GM19351 (cell line): ENCODE data around the gene ZNF497.
"Not testable (repeated sequence)": the region's sequence is repeated elsewhere in the genome, so short reads cannot be mapped to it uniquely, and the experiment has no call there.

Experiments
- ATAC-seq: cut with Tn5 transposase; IDR thresholded peaks from one replicate; pipeline ENCODE4 v1.9.1; 2021; ENCODE audit warnings: mild to moderate bottlenecking, moderate library complexity; ENCODE audit not compliant: unreplicated experiment

ZNF497 gene

DNA sequence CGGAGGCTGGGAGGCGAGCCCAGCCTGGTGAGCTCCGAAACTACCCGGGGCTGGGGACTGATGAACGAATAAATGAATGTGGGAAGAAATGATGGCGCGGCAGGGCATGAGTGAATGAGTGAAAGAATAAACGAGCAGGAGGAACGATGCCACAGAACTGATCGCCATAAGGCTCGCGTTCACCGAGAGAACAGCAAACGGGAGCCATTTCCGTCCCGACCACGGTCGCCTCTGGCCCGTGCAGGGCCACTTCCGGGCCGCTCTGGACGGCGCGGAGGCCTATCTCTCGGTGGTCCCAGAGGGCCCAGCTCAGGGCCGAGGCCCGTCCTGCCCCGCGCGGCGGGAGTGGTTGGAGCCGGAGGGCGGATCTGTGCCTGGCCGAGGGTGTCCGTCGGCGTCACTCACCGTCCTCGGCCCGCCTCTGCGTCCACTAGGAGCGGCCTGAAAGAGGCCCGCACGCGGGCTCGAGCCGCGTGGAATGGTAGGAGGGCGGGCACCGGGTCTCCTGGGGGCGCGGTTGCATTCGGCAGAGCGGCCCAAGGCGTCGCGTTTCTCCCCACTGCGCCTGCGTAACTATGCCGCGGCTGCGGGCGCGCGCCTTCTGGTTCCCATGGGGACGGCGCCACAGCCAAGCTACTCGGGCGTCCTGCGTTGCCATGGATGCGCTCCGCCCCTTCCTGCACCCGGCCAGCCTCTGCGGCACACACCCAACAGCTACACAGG lies at the start of gene ZNF497:
ZNF497 (minus strand) TSS at position 480 of the 723 bp plus-strand sequence. CDS start 5,116 bp downstream, outside the sequence.
- ATAC-seq, result peak; percentile 83

DNA sequence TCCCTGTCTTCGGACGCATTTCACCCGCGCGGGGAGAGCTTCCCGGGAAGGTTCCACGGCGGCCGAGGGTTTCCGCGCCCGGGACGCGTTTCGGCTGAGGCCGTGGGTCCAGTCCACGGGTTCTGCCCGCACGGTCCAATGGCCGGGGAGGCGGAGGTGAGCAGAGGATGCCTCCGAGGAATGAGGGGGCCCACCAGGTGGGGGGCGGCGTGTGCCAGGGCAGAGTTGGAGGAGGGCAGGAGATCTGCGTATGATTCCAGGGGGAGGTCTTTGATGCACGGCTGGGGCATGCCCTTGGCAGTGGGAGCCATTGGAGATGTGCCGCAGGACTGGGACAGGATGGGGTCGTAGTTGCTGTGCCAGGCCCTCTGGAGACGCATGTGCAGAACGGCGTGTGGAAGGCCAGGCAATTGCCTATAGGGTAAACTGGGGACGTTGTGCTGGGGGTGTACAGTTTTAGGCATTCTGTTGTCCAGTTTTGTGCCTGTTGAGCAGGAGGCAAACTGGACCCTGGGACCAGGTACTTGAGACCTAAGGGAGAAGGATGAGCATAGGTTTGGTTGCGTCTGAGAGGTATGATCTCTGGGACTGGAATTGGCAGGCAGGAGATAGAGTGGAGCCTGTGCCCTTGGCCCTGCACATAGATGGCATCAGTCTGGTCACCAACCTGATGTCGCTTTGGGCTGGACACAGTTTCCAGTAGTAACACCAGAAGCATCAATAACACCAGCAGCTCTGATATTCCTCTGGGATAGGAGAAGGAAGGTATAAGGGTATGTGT lies 46.6 kb upstream of the ZNF497 start:
- ATAC-seq, result no peak

DNA sequence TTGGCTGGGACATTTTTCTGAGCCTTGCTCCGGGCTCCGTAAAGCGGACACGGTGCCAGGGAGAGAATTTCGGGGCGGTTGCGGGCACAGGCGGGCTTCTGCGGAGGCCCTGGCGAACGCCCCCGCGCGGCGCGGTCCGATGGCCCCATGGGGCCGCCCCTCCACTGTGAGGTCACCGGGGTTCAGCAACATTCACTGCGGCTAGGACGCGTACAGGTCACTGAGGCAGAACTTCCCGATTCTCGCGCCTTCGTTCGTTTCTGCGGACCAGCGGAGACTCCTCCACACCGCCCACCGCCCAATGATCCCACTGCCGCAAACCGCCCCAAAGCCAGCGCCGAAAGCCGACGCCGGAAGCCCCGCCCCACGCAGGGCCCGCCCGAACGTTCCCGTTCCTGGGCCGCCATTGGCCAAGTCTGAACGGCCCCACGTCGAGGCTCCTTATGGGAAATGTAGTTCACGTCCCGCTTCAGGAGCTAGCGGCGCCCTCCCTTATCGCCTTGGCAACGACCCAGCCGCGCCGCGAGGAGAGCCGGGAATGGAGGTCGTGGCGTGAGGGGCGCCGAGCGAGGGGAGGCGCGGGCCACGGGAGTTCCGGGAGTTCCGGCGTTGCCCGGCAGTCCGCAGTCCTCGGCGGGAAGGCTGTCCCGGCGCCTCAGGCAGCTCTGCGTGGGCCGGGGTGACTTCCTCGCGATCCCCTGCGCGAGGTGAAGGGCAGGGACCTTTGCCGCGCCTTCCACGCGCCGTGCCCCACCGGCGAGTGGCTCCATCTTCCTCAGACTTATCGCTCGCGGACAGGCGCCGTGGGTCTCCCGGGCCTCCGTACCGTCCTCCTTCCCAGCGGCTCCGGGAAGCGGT lies 45.8 kb upstream of the ZNF497 start, which contains the start of gene ZNF584:
ZNF584 (plus strand) TSS at position 498 of the 858 bp plus-strand sequence. CDS start 499 bp downstream, outside the sequence.
- ATAC-seq, result peak; percentile 88

DNA sequence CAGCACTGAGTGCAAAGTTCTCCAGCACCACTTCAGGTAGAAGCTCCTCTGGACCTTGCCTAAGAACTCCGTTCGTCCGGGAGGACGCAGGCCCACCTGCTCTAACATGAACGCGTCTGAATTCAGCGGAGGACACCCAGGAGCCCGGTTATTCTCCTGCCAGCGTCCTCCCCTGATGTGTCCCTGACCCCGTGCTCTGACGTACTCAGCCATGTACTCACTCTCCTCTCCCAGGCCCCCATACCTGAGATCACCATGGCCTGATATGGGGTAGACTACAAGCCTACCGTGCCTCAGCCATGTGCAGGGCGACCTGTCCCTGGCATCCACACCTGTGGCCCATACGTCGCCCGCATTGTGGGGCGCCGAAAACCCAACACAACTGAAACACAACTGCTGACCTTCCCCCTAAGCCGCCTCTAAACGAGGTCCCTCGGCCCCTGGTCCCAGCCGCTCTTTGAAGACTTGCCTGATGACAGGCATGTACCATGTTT lies 45.2 kb upstream of the ZNF497 start:
- ATAC-seq, result peak; percentile 9

DNA sequence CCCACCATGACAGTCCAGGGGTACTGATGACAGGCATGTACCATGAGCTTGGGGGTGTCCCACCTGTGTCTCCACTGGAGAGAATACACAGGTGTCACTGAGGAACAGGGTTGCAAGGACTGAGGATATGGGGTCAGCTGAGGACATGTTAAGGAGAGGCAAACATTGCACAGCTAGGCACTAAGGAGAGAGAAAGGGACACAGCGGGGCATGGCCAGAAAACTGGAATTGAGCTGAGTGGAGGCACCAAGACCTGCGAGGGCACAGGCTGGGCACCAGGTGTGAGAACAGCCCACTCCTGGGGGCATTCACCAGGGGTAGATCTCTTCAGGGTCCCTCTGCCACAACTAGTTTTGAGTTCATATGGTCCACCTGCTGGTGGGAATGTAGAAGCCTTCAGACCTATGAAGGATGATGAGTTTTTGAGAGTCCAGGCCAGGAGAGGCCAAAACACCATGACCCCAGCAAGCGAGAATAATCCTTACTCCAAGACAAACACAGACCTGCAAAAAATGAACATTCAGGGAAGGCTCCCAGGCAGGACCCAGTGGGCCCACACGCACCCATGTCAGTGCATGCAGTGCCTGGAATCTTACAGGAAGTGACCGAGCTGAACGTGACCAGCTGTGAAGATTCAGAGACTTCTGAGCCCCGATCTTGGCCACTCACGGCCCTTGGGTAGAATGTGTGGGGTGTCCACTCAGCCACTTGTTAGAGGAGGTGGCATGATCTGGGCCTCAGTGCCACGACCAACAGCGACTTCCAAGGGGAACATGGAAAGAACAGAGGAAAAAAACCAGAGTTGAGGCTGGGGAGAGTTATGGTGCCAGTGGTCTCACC lies 44.5 kb upstream of the ZNF497 start:
- no peak for ATAC-seq

DNA sequence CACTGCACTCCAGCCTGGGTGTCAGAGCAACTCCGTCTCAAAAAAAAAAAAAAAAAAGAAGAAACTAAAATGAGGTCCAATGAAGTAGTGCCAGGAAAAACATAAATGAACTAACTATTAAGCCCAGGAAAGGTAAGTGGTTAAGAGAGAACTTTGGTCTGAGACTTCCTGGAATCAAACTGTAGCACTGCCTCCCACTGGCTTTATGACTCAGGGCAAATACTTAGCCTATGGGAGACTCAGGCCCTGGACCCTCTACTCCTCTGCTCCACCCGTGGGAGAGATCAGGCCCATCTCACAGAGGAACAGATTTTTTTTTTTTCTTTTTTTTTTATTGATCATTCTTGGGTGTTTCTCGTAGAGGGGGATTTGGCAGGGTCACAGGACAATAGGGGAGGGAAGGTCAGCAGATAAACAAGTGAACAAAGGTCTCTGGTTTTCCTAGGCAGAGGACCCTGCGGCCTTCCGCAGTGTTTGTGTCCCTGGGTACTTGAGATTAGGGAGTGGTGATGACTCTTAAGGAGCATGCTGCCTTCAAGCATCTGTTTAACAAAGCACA lies 41.4 kb upstream of the ZNF497 start:
- ATAC-seq, result not testable (repeated sequence)

DNA sequence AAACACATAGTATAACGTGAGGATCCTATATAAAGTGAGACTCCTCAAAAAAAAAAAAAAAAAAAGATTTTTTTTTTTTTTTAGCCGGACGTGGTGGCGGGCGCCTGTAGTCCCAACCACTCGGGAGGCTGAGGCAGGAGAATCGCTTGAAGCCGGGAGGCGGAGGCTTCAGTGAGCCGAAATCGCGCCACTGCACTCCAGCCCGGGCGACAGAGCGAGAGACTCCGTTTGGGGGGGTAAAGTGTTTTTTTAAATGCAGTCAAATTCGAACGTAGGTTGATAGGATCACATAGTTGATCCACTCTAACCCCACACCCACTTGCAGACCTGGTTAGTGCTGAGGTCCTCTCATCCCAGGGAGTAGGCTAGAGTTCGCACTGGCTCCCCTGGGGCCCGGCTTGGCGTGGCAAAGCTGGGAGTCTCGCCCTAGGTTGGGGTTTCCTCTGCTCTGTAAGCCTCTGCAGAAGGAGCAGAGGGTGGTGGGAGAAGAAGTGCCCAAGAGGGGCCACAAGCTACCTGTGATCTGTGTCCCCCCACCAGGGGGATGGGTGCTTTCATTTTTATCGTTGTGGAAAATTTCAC lies 39.4 kb upstream of the ZNF497 start:
- ATAC-seq, result no peak

DNA sequence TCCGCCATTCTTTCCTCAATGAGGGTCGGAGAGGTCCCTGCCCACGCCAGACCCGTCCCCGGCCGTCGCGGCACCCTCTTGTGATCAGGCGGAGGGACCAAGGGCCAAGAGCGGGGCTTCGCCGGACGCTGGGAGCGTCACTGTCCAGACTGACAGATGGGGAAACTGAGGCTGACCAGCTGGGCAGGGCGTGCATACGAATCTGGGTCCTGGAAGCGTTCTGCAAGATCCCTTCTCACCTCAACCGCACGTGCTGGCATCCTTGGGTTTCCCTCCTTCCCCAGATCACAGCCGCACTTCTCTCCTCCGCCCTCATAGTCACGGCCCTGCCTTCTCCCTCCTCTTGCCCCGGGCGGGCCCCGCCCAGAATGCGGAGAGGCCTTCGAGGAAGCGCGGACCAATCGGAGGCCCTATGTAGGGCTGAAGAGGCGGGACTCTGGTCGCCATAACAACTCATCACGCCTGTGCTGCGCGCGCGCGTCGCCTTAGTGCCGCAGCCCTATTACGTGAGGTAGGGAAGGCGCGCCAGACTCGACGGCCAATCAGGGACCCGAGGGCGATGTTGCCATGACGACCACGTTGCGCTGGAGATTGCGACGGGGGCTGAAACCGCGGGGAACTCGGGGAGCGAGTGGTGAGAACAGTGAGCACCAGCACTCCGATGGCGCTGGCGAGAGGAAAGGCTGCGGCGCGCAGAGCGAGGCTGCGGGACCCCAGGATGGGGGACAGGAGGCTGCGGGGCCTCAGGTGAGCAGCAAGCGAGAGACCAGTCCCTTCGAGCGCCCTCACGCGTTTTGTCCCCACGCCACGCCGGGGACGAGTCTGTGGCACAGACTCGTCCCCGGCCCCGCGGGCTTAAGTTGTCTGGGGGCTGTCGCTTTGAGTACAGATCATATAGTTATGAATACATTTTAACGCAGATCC lies 38.6 kb upstream of the ZNF497 start:
- ATAC-seq, result peak; percentile 95

DNA sequence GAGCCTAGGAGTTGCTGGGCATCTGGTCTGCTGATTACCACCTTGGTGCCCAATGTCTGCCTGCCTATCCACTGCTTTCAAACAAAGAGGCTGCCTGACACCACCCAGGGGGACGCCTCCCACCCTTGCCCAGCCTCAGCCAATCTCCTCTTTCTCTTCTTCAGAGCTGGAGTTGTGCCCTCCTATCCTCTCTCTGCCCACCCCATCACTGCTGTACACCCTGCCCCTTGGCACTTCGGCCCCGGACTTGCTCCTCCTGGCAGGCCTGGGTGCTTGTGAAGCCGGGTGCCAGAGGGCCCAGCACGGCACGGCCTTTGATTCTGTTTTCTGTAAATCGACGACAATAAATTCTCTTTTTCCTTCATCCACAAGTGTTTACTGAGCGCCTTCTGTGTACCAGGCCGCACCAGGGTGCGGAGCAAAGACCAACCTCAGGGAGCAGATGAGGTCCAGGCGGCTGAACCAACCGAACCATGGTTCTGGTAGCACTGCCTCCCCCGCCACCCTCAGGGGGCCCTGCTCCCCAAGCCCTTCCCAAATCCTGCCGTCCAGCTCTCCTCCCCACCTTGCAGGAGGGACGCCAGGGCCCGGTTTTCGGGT lies 37.9 kb upstream of the ZNF497 start:
- no peak for ATAC-seq

DNA sequence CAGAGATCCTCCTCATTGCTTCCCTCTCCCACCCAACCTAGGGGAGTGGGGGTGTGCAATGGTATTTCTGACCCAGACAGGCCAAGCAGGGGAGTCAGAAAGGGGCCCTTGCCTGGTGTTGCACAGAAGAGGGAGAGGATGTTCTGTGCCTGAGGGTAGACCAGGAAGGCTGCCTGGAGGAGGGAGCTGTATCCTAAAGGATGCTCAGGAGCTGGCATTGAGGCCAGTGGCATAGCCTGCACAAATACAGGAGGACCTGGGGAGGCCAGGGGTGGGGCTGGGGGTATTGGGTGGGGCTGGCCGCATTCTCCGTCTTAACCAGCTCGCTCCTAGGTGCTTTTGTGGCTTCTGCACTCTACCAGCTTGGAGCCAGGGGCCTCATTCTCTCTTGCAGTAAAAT lies 37.4 kb upstream of the ZNF497 start:
- ATAC-seq, result no peak

DNA sequence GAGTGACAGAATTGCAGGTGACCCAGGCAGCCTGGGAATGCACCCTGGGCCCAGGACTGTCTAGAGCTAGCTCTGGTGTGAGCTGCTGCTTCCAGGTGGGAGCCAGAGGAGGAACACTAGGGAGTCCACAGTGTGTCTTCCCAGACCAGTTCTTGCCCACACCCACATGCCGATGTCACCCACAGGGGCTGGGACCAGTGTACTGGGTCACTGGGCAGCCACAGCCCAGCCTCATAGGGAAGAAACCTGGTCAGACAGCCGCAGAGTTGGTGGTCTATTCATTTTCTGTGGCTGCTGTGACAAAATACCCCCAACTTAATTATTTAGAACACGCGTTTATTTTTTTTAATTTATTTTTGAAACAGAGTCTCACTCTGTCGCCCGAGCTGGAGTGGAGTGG lies 36.0 kb upstream of the ZNF497 start:
- ATAC-seq, result no peak

DNA sequence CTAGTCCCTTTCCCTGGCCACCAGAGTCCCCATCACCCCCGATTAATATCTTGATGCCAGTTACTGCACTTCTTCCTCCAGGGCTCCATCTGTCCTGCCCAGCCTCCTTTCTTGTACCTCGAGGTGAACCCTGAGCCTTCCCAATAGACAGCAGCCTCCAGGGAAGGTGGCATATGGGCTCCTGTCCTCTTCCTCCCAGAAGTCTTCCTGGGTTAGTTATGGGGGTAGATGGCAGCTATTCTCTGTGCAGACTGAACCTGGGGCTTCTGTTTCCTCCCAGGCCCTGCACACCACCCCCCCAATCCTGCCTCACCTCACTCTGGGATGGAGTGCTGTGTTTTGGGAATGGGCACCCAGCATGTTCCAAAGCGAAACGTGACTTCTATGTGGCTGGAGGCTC lies 35.5 kb upstream of the ZNF497 start:
- no peak for ATAC-seq

DNA sequence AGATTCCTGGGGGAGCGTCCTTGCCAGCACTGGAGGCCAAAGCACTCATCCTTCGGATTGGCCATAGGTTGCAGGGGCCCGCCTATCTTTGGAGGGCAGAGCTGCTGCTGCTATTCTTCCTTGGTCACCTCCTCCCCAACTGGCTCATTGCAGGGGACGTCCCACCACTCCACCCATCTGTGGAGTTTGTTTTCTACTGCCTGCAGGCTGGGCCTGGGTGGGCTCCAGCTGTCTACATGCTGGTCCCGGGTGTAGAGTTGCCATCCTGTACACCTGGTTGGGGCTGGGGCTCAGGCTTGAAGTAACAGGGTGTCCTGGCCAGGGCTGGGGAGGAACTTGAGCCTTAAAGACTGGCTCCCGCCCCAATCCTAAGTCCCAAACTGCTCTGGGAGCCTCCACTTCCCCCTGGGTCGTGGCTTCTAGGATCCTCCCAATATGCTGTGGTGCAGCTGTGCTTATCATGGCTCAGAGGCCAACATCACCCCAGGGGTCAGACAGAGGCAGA lies 35.0 kb upstream of the ZNF497 start:
- no peak for ATAC-seq

DNA sequence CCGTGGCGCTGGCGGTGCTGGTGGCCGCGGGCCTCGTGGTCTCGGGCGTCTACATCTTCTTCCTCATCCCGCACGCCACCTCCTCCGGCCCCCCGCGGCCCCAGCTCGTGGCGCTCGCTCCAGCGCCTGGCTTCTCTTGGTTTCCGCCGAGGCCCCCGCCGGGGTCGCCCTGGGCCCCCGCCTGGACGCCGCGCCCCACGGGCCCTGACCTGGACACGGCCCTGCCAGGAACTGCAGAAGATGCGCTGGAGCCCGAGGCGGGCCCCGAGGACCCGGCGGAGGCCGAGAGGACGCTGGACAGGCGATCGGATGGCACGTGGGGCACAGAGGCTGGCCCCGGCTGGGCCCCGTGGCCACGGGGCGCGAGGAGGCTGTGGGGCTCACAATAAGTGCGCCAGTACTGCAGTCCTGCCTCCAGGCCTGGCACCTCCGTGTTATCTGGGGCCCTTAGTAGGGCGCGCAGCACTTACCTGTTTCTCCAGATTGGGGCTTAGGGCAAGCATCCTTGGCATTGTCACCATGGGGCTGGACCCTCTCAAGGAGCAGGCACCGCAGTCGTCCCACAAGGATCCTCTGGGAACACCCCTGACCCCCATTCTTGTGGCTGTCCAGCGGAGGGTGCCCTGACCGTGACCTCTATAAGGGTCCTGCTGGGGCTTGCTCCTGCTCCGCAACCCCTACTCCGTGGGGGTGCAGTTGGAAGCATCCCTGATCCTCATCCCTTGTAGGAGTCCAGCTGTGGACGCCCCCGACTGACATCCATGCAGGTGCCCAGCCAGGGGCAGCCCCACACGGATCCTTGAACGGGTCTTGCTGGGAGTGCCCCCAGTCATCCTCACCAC lies 34.4 kb upstream of the ZNF497 start:
- ATAC-seq, result no peak

DNA sequence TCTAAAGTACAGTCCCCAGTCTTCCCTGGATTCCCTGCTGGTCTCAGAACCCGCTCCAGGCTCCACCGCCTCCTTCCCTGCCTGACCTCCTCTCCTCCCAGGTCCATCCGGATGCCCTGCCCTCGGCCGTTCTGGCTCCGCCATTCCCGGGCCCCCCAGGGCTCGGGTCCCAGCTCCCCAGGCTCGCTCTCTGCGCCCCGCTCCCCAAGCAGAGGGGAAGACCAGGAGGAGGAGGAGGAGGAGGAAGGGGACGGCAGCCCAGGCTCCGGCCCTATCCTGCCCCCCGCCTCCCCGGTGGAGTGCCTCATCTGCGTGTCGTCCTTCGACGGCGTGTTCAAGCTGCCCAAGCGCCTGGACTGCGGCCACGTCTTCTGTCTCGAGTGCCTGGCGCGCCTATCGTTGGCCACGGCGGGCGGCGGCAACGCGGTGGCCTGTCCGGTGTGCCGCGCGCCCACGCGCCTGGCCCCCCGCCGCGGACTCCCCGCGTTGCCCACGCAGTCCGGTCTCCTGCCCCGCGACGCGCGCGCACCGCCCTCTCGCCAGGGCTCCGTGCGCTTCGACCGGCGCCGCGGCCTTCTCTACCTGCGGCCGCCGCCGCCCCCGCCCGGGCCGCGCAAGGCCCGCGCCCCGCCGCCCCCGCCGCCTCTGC lies 33.6 kb upstream of the ZNF497 start:
- ATAC-seq, result no peak

DNA sequence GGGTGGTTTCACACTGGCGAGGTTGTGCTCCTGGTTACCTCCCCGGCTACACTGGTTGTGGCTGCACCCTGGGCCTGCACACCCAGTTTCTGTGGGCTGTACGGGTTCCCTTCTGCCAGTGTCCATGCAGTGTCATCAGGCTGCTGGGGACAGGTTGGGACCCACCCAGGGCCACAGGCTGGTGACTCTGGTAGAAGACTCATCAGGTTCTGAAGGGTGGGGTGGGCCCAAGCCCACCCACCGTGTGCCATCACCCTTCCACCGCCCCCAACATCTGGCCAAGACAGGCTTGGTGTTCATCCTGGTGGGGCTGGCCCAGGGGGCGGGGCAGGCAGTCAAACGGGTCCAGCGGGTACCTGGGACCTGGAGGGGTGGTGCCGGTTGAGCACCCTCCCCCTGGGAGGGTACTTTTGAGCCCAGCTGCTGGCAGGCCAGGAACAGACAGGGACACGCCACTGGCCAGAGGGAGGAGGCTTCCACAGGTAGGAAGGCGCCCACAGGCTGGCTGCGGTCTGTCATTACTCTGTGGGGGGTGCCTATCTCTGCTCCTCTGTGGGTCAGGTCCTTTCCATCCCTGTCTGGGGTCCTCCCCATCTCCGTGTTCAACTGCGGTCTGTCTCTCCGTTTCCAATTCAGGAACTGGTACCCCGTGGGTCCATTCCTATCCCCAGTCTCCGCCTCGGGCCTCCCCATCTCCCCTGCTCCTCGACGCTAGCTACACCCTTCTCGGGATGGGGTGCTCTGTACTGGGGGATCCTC lies 32.8 kb upstream of the ZNF497 start, which contains the start of gene RNF225:
RNF225 (plus strand) TSS at position 437 of the 759 bp plus-strand sequence. CDS start 434 bp downstream, outside the sequence.
- no peak for ATAC-seq
